Thyroid gland (tissue), 4 donors: ENCODE results near the gene PHOX2A.
"Not testable (repeated sequence)": the region's sequence is repeated elsewhere in the genome, so short reads cannot be mapped to it uniquely, and the experiment has no call there.

ENCODE experiments used
- CTCF ChIP-seq, 6 experiments: fragments of 200-600 bp in 3 of 6; fragments of 450-650 bp in 3 of 6; sonication (generic) in 3 of 6; IDR thresholded peaks; one replicate each; pipeline ENCODE4 v1.5.1; 2016 to 2019; ENCODE audit warnings: antibody characterized with exemption in 6 of 6, mild to moderate bottlenecking in 2 of 6, inconsistent platforms in 1 of 6, moderate library complexity in 1 of 6
- POLR2A ChIP-seq, 2 donors: fragments of 450-650 bp; IDR thresholded peaks; one replicate each; pipeline ENCODE4 v1.6.1; 2017; ENCODE audit warnings: antibody characterized with exemption in 2 of 2, mild to moderate bottlenecking in 2 of 2, moderate library complexity in 1 of 2

- TF ChIP-seq CTCF, POLR2A (IDR thresholded peaks at IDR 0.05): not testable (repeated sequence)
These were observed 37.2 kb downstream of the PHOX2A start for GRCh38 chr11:72206794-72207193.
